GM12878 (cell line): ENCODE data around the gene SIN3B. TPM values are rescaled to one million over a fixed set of nuclear protein-coding genes. Genes with fewer than 3 reads are reported as not detected.

Experiments
- ATAC-seq: fragments of 200-7000 bp; cut with Tn5 transposase; 3 replicates; pipeline ENCODE4 v1.9.1; 2020; ENCODE audit warnings: mild to moderate bottlenecking, moderate library complexity
- BruUV-seq: library from RNA; stranded (reverse); fragments of 400-500 nt; replicated peaks from 2 replicates; lab custom pipeline; 2021; lab: Mats Ljungman, UMichigan
- CTCF ChIA-PET: fragments of 300-600 bp; sonication (Branson Sonifier 250); formaldehyde crosslinking; extraction: SDS; loops from one replicate; lab custom pipeline; 2021; ENCODE audit warnings: inconsistent platforms; lab: Yijun Ruan, JAX
- POLR2A ChIA-PET: fragments of 350-600 bp; formaldehyde crosslinking; extraction: SDS; loops from one replicate; lab custom pipeline; 2021; ENCODE audit warnings: inconsistent platforms; lab: Charles Lee
- RAD21 ChIA-PET: fragments of 300-600 bp; sonication (Branson Sonifier 250); formaldehyde crosslinking; loops from one replicate; lab custom pipeline; 2023; ENCODE audit warnings: antibody characterized with exemption; ENCODE audit not compliant: unreplicated experiment; lab: Charles Lee
- SMC1A ChIA-PET: fragments of 300-600 bp; sonication (Branson Sonifier 250); formaldehyde crosslinking; loops from one replicate; lab custom pipeline; 2023; ENCODE audit not compliant: unreplicated experiment, uncharacterized antibody; lab: Charles Lee
- DNase-seq: peaks from one replicate; pipeline ENCODE4 v3.0.0-alpha.2; 2011; ENCODE audit warnings: low read depth, low spot score
- FAIRE-seq: peaks from 3 replicates; lab custom pipeline; 2011; peaks lifted over from hg19 to GRCh38; lab: Jason Lieb, UNC
- H2AFZ ChIP-seq: 2 replicates; pipeline ENCODE4 v1.6.0; 2011; ENCODE audit warnings: low read depth, low read length, control low read depth; ENCODE audit not compliant: control insufficient read depth
- H3K27ac ChIP-seq: 2 replicates; pipeline ENCODE4 v1.5.1; 2011; ENCODE audit warnings: control low read depth; ENCODE audit not compliant: control insufficient read depth, insufficient read depth
- H3K27me3 ChIP-seq, 2 experiments: replicated peaks in 1 of 2; 2 replicates each; pipeline versions ENCODE4 v1.6.0 to v1.6.1; 2011; ENCODE audit warnings: low read length in 1 of 2; ENCODE audit not compliant: control insufficient read depth in 2 of 2, insufficient read depth in 2 of 2
- H3K36me3 ChIP-seq, 2 experiments: 2 replicates each; pipeline ENCODE4 v1.5.1; 2011; ENCODE audit warnings: low read length in 1 of 2; ENCODE audit not compliant: control insufficient read depth in 2 of 2, insufficient read depth in 2 of 2
- H3K4me1 ChIP-seq: 2 replicates; pipeline ENCODE4 v1.6.1; 2011; ENCODE audit warnings: mild to moderate bottlenecking, low read length, moderate library complexity, mixed read lengths; ENCODE audit not compliant: control insufficient read depth, insufficient read depth
- H3K4me2 ChIP-seq: 2 replicates; pipeline ENCODE4 v1.6.0; 2011; ENCODE audit warnings: control low read depth; ENCODE audit not compliant: control insufficient read depth, insufficient read depth
- H3K4me3 ChIP-seq: fragments of 200-600 bp; sonication (generic); 2 replicates; pipeline ENCODE4 v1.5.1; 2016
- H3K79me2 ChIP-seq: 2 replicates; pipeline ENCODE4 v1.6.0; 2011; ENCODE audit warnings: low read length; ENCODE audit not compliant: control insufficient read depth, insufficient read depth
- H3K9ac ChIP-seq: 2 replicates; pipeline ENCODE4 v1.8.0; 2011; ENCODE audit warnings: low read length, control low read depth, mixed read lengths; ENCODE audit not compliant: control insufficient read depth, insufficient read depth
- H3K9me3 ChIP-seq: replicated peaks from 3 replicates; pipeline ENCODE4 v1.5.1; 2011; ENCODE audit warnings: mild to moderate bottlenecking, low read length; ENCODE audit not compliant: control insufficient read depth, insufficient read depth
- H4K20me1 ChIP-seq: 2 replicates; pipeline ENCODE4 v1.6.0; 2011; ENCODE audit not compliant: control insufficient read depth, insufficient read depth
- BACH1 ChIP-seq: fragments of 450-650 bp; IDR thresholded peaks from 2 replicates; pipeline ENCODE4 v1.6.1; 2017; ENCODE audit warnings: mild to moderate bottlenecking, borderline replicate concordance
- CHD4 ChIP-seq: fragments of 200-600 bp; sonication (generic); IDR thresholded peaks from 2 replicates; pipeline ENCODE4 v1.6.1; 2016; ENCODE audit warnings: mild to moderate bottlenecking
- CREM ChIP-seq: IDR thresholded peaks from 2 replicates; pipeline ENCODE4 v1.6.1; 2014; ENCODE audit warnings: antibody characterized with exemption, low read depth
- HCFC1 ChIP-seq: fragments of 150-350 bp; IDR thresholded peaks from 2 replicates; pipeline ENCODE4 v1.6.1; 2014; ENCODE audit warnings: low read length
- IKZF2 ChIP-seq, 2 experiments: fragments of 450-650 bp; IDR thresholded peaks; 2 replicates each; pipeline ENCODE4 v1.6.1; 2017; ENCODE audit warnings: mild to moderate bottlenecking in 2 of 2, moderate library complexity in 2 of 2
- KLF5 ChIP-seq: fragments of 450-650 bp; IDR thresholded peaks from 2 replicates; pipeline ENCODE4 v1.6.1; 2014; ENCODE audit warnings: mild to moderate bottlenecking; ENCODE audit not compliant: partially characterized antibody
- NFYA ChIP-seq: IDR thresholded peaks from 2 replicates; pipeline ENCODE4 v1.6.1; 2011; ENCODE audit warnings: low read depth, mild to moderate bottlenecking, low read length, improper control_type of control experiment, borderline replicate concordance
- NKRF ChIP-seq: fragments of 450-650 bp; conservative IDR thresholded peaks from 2 replicates; pipeline ENCODE4 v1.6.1; 2017; ENCODE audit warnings: mild to moderate bottlenecking, moderate library complexity
- PAX5 ChIP-seq: IDR thresholded peaks from 2 replicates; pipeline ENCODE4 v1.6.1; 2011; ENCODE audit warnings: low read depth, low read length, borderline replicate concordance
- PAX8 ChIP-seq: fragments of 450-650 bp; IDR thresholded peaks from 2 replicates; pipeline ENCODE4 v1.6.1; 2017; ENCODE audit warnings: mild to moderate bottlenecking, moderate library complexity
- PKNOX1 ChIP-seq: fragments of 450-650 bp; IDR thresholded peaks from 2 replicates; pipeline ENCODE4 v1.6.1; 2016; ENCODE audit warnings: mild to moderate bottlenecking
- POLR2A ChIP-seq: IDR thresholded peaks from 2 replicates; pipeline ENCODE4 v1.6.1; 2011; ENCODE audit warnings: low read depth, mild to moderate bottlenecking, low read length
- RCOR1 ChIP-seq: conservative IDR thresholded peaks from 2 replicates; pipeline ENCODE4 v1.6.1; 2012; ENCODE audit warnings: low read depth, low read length, improper control_type of control experiment
- SMC3 ChIP-seq: IDR thresholded peaks from 2 replicates; pipeline ENCODE4 v1.6.1; 2011; ENCODE audit warnings: low read length, improper control_type of control experiment, borderline replicate concordance
- SPI1 ChIP-seq: IDR thresholded peaks from 2 replicates; pipeline ENCODE4 v1.6.1; 2011; ENCODE audit warnings: low read depth, mild to moderate bottlenecking, low read length, moderate library complexity, borderline replicate concordance; ENCODE audit not compliant: insufficient read depth
- TCF12 ChIP-seq: IDR thresholded peaks from 2 replicates; pipeline ENCODE4 v1.6.1; 2011; ENCODE audit warnings: low read depth, mild to moderate bottlenecking, low read length
- USF1 ChIP-seq: IDR thresholded peaks from 2 replicates; pipeline ENCODE4 v1.6.1; 2011; ENCODE audit warnings: borderline replicate concordance, low read depth, mild to moderate bottlenecking, moderate library complexity, mixed read lengths, low read length; ENCODE audit not compliant: insufficient read depth; ENCODE audit errors: extremely low read length
- YY1 ChIP-seq: IDR thresholded peaks from 2 replicates; pipeline ENCODE4 v1.6.1; 2011; ENCODE audit warnings: low read depth, mild to moderate bottlenecking, low read length
- ZNF384 ChIP-seq: IDR thresholded peaks from 2 replicates; pipeline ENCODE4 v1.6.1; 2012; ENCODE audit warnings: low read depth, mild to moderate bottlenecking, low read length, improper control_type of control experiment, borderline replicate concordance
- WGBS: methylation state at CpG from one replicate; pipeline ENCODE4 v1.1.6; 2016; ENCODE audit warnings: low lambda C conversion rate; ENCODE audit not compliant: insufficient replicate concordance, insufficient coverage; ENCODE audit errors: missing lambda C conversion rate; 5-methylcytosine and 5-hydroxymethylcytosine counted together
- in situ Hi-C: fragments of 300-500 bp; cut with MboI; formaldehyde crosslinking; loops from 9 replicates; pipeline ENCODE4 v1.14.3; 2018; ENCODE audit warnings: mixed read lengths
- intact Hi-C: fragments of 100-400 bp; cut with micrococcal nuclease; formaldehyde crosslinking; loops from one replicate; pipeline ENCODE4 v1.14.2; 2022; ENCODE audit not compliant: unreplicated experiment
- polyA plus RNA-seq, 11 experiments: library from polyadenylated mRNA; depleted of rRNA in 4 of 11; unstranded in 6 of 11; stranded (reverse) in 5 of 11; fragments of >200 nt; fragmentation: Nextera tagmentation in 4 of 11; fragmentation: Illumina TruSeq in 1 of 11; extraction: Ambion mirVana in 4 of 11; extraction: Trizol in 1 of 11; gene quantifications; 1 replicate in 1 of 11; 2 replicates in 10 of 11; pipeline versions ENCODE4 v1.2.1 to v1.2.3, GENCODE V29; 2011 to 2016; ENCODE audit warnings: inconsistent platforms in 2 of 11, missing spikeins in 2 of 11, low read depth in 1 of 11
- total RNA-seq, 4 experiments: library from RNA; depleted of rRNA in 3 of 4; stranded (reverse); fragments of >200 nt in 3 of 4; fragmentation: Illumina TruSeq in 1 of 4; extraction: Trizol in 1 of 4; gene quantifications; 2 replicates each; pipeline versions ENCODE4 v1.2.1 to v1.2.3, GENCODE V29; 2013 to 2021

The SIN3B gene
- total and polyA plus RNA-seq, 10 of the 15 experiments (the other 5 are each of a cell fraction or from before 2014, with no cell fraction given), result 0.68 to 34.5 (median 15.8) TPM

GRCh38 chr19:16836115-16837034 lies 7.2 kb downstream of the SIN3B start:
- no peak overlapping the region for H3K4me3 ChIP-seq
- no peak overlapping the region for H3K4me2 ChIP-seq
- no peaks in the 10 kb centered on the region for H3K27me3 ChIP-seq
- H3K9ac ChIP-seq, result no peak overlapping the region
- H3K79me2 ChIP-seq, result peaks cover 2% of the 10 kb centered on the region; the same call in 1 of the 2 replicates
- TSS peak; percentile 10 for BruUV-seq
- ATAC-seq (peak; percentile 95), FAIRE-seq (peak; percentile 94), DNase-seq (peak; percentile 46)
- H4K20me1 ChIP-seq, result no peaks in the 10 kb centered on the region
- peak overlapping the region; percentile 49 for H3K27ac ChIP-seq
- peaks cover 27% of the 10 kb centered on the region for H3K4me1 ChIP-seq
- SMC1A ChIA-PET, result interaction anchor here (0.9 to 1.8 kb wide), 3 partner anchors 63 to 220 kb away, joined by 3 to 9 read pairs (median 3); no protein-coding TSS in a partner anchor
- peaks cover 6 to 11% of the 10 kb centered on the region in 2 experiments for H3K36me3 ChIP-seq
- in situ Hi-C loops, result no loop called here
- 65% methylated on average over 23 of the region's 23 CpGs for WGBS
- POLR2A ChIA-PET, result interaction anchor here (0.6 to 1.3 kb wide), 3 partner anchors 12 to 175 kb away, joined by 3 to 6 read pairs (median 4); partner anchors contain the start of gene TMEM38A
- H2AFZ ChIP-seq, result no peak overlapping the region
- intact Hi-C loops, result loop anchor here (1.0 to 10.0 kb wide), 3 partner anchors 62 to 216 kb away; partner anchors contain the start of gene NWD1
- CTCF ChIA-PET, result interaction anchor here (0.9 to 2.0 kb wide), 10 partner anchors 13 to 446 kb away, joined by 3 to 16 read pairs (median 4); no protein-coding TSS in a partner anchor
- H3K9me3 ChIP-seq, result 0 out of 3 replicates have a peak, but pooled peaks cover 2% of the 10 kb centered on the region
- RAD21 ChIA-PET, result interaction anchor here (0.5 to 1.9 kb wide), 2 partner anchors 63 to 234 kb away, joined by 3 to 6 read pairs; no protein-coding TSS in a partner anchor
- TF ChIP-seq BACH1 (peak; percentile 45; the same call in 1 of the 2 replicates), PKNOX1 (peak; percentile 31), NFYA (no peak), PAX8 (no peak), SPI1 (peak; percentile 62; the same call in 1 of the 2 replicates), POLR2A (peak; percentile 49), KLF5 (no peak), SMC3 (peak; percentile 61; the same call in 1 of the 2 replicates), TCF12 (no peak), PAX5 (no peak), CREM (0 out of 2 replicates have a peak, but pooled peaks have one; percentile 12), ZNF384 (no peak), HCFC1 (no peak), RCOR1 (no peak), IKZF2 (IDR thresholded peaks at IDR 0.05) (0 out of 4 replicates have a peak, but pooled peaks of 1 of the 2 experiments have one; percentile 13), CHD4 (no peak), USF1 (no peak), YY1 (peak; percentile 40; the same call in 1 of the 2 replicates), NKRF (no peak)
